Heart right ventricle (tissue), 16 donors: ENCODE results near the gene TP63. TPM values are rescaled to one million over a fixed set of nuclear protein-coding genes. Genes with fewer than 3 reads are reported as not detected.

ENCODE experiments used
- ATAC-seq, 8 donors: fragments of 200-7000 bp; cut with Tn5 transposase; one replicate each; pipeline ENCODE4 v1.9.1; 2020; ENCODE audit warnings: mild to moderate bottlenecking in 8 of 8, moderate library complexity in 8 of 8, moderate number of reproducible peaks in 1 of 8
- DNase-seq, 2 donors: peaks; one replicate each; pipeline ENCODE4 v3.0.0-alpha.2; 2020
- H3K27ac ChIP-seq, 10 donors: fragments of 200-600 bp; sonication (generic) in 2 of 10; one replicate each; pipeline versions ENCODE4 v1.5.0 to v1.8.0; 2020 to 2022; ENCODE audit warnings: mild to moderate bottlenecking in 3 of 10
- H3K27me3 ChIP-seq, 7 donors: fragments of 200-600 bp; one replicate each; pipeline ENCODE4 v1.8.0; 2021 to 2022; ENCODE audit warnings: mild to moderate bottlenecking in 2 of 7
- H3K36me3 ChIP-seq, 9 donors: fragments of 200-600 bp; sonication (generic) in 1 of 9; one replicate each; pipeline versions ENCODE4 v1.5.0 to v1.8.0; 2020 to 2022; ENCODE audit warnings: mild to moderate bottlenecking in 2 of 9
- H3K4me1 ChIP-seq, 9 donors: fragments of 200-600 bp; sonication (generic) in 1 of 9; one replicate each; pipeline versions ENCODE4 v1.5.0 to v1.8.0; 2020 to 2022; ENCODE audit warnings: mild to moderate bottlenecking in 4 of 9
- H3K4me3 ChIP-seq, 10 donors: fragments of 200-600 bp; sonication (generic) in 2 of 10; one replicate each; pipeline versions ENCODE4 v1.5.0 to v1.8.0; 2020 to 2022; ENCODE audit warnings: mild to moderate bottlenecking in 7 of 10, moderate library complexity in 2 of 10
- H3K9me3 ChIP-seq, 11 donors: fragments of 200-600 bp in 10 of 11; sonication (generic) in 2 of 11; one replicate each; pipeline versions ENCODE4 v1.5.0 to v1.8.0; 2013 to 2022; ENCODE audit warnings: mild to moderate bottlenecking in 2 of 11, control low read depth in 1 of 11, moderate library complexity in 1 of 11
- CTCF ChIP-seq, 9 donors: fragments of 200-600 bp; sonication (generic) in 2 of 9; IDR thresholded peaks; one replicate each; pipeline versions ENCODE4 v1.5.0 to v1.8.0; 2021 to 2022; ENCODE audit warnings: antibody characterized with exemption in 9 of 9, mild to moderate bottlenecking in 5 of 9, moderate library complexity in 1 of 9
- WGBS, 2 donors: extraction: QIAGEN DNeasy Blood & Tissue Kit; methylation state at CpG; one replicate each; pipeline ENCODE4 v1.1.7; 2013; ENCODE audit warnings: inconsistent platforms in 1 of 2; 5-methylcytosine and 5-hydroxymethylcytosine counted together
- intact Hi-C, 10 donors: fragments of 100-400 bp; cut with DNase I; formaldehyde crosslinking; loops; one replicate each; pipeline versions ENCODE4 v1.11.1 to v1.14.2; 2022
- polyA plus RNA-seq, 2 donors: library from polyadenylated mRNA; stranded (reverse); fragments of 200-250 nt; gene quantifications; one replicate each; pipeline ENCODE4 v1.2.3, GENCODE V29; 2013
- total RNA-seq, 10 donors: library from RNA; stranded (reverse); fragmentation: NEBNext Ultra II Directional in 3 of 10; extraction: Animal tissue kit (Norgen Biotek cat#: 25700) in 3 of 10; gene quantifications; one replicate each; pipeline versions ENCODE4 v1.2.1 to v1.2.4, GENCODE V29; 2021 to 2023
- donor health status: Arrhythmogenic right ventricular cardiomyopathy.
- donor health status: ischemic (EF 13 %, LVEDD 7.1; RV severe dilation, severe dysfunction).
- donor health status: healthy with polysubstance abuse.
- donor health status: DM: no; HTN: yes; CAD: no.
- donor health status: DM: no; HTN: no; CAD: no.
- donor health status: ischemic (EF 25% LVEDD 6.9; RV normal size, moderate dysfunction).
- donor health status: ischemic (EF 25% LVEDD 5.7; RV mildly dilated, moderate dysfunction).
- donor health status: healthy.
- donor health status: DM: yes; HTN: yes; CAD: no.
- donor health status: Ischemic cardiomyopathy.
- donor health status: ischemic (EF 35%, LVEDD 5.7; RV mildly dilated, moderate dysfunction).
- donor health status: nonischemic (EF 11% LVEDD 7.7; RV severe dilation, severe dysfunction).
- donor health status: DM: yes; HTN: yes; CAD: no.
- donor health status: PGD.
- donor health status: ischemic (EF 29% LVEDD 5.4; RV normal size, mild dysfunction).
- donor health status: nonischemic (EF 23%, LVEDD 6.1; RV moderate dilation, normal function).

Gene TP63
- total and polyA plus RNA-seq, 12 donors: 0.07 to 1.5 (median 0.49) TPM

DNA sequence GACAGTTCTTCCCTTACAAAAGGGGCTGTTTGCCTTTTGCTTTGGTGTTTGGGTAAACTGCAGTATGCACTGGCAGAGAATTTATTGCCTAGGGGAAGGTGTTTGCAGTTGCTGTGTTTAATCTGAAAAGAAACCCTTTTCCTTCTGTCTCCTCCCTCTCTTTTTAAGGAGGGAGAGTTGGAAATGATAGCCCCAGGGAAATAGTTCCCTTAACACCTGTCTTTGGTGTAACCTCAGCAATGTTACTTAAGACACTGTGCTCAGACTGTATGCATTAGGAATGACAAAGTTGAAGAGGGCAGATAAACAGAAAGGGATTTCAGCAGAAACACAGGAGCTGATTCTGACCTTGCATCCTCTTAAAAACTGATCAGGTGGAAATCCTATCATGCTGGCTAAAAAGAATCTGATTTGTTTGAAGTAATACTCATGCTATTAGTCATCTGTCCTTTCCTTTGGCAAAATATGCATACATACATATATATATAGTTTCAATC is 125.4 kb downstream of the TP63 start:
- H3K9me3 ChIP-seq: peaks cover 0 to 12% (median 0%) of the 10 kb centered on the region in 11 donors
- DNase-seq: no peak
- H3K4me3 ChIP-seq: no peak overlapping the region
- TF ChIP-seq CTCF (IDR thresholded peaks at IDR 0.05): no peak
- ATAC-seq: no peak
- H3K27ac ChIP-seq: no peak overlapping the region
- H3K36me3 ChIP-seq: no peaks in the 10 kb centered on the region
- H3K4me1 ChIP-seq: no peaks in the 10 kb centered on the region
- intact Hi-C loops: no loop called here
- no peaks in the 10 kb centered on the region for H3K27me3 ChIP-seq

GRCh38 chr3:189758186-189758585 is 127.0 kb downstream of the TP63 start:
- ATAC-seq (no peak), DNase-seq (no peak)
- Histone ChIP-seq H3K36me3 (no peaks in the 10 kb centered on the region), H3K4me3 (no peak overlapping the region), H3K4me1 (no peaks in the 10 kb centered on the region), H3K27me3 (no peaks in the 10 kb centered on the region), H3K9me3 (peaks cover 0 to 6% (median 0%) of the 10 kb centered on the region in 11 donors), H3K27ac (no peak overlapping the region)
- WGBS, 2 donors: 93 to 94% methylated on average over 6 of the region's 6 CpGs
- intact Hi-C loops: no loop called here
- no peak for TF ChIP-seq CTCF (IDR thresholded peaks at IDR 0.05)

DNA sequence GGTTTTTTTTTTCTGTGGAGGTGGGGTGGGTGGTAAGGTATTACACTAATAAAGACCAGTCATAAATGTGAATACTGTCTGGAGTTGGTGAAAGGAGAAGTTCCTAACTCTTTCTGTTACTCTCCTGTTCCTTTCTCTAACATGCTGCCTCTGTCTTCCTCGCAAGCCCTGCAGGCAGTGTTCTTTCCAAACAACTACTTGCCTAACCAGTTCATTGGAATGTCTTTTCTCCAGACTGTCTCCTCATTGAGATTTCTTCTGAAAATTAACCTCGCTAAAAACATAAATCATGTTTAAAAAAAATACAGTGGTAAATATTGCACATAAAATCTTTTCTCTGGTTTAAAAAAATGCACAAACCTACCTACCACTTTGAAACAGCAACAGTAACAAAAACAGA is 135.2 kb downstream of the TP63 start:
- Histone ChIP-seq H3K9me3 (peaks cover 0 to 5% (median 0%) of the 10 kb centered on the region in 11 donors), H3K27me3 (no peaks in the 10 kb centered on the region), H3K36me3 (no peaks in the 10 kb centered on the region), H3K27ac (no peak overlapping the region), H3K4me1 (no peaks in the 10 kb centered on the region), H3K4me3 (no peak overlapping the region)
- intact Hi-C loops: loop anchor here in 1 of 10 donors (2.0 kb wide), 1 partner anchor 26 kb away; no protein-coding TSS in a partner anchor
- no peak for TF ChIP-seq CTCF (IDR thresholded peaks at IDR 0.05)
- 86 to 88% methylated on average over 2 of the region's 2 CpGs for WGBS, 2 donors
- ATAC-seq (no peak), DNase-seq (no peak)

GRCh38 chr3:189771842-189772450 is 140.8 kb downstream of the TP63 start:
- Histone ChIP-seq H3K27me3 (no peaks in the 10 kb centered on the region), H3K9me3 (no peaks in the 10 kb centered on the region), H3K4me1 (peaks cover 0 to 7% (median 0%) of the 10 kb centered on the region in 9 donors), H3K4me3 (no peak overlapping the region), H3K36me3 (no peaks in the 10 kb centered on the region), H3K27ac (no peak overlapping the region)
- DNase-seq (no peak), ATAC-seq (no peak)
- intact Hi-C loops: no loop called here
- TF ChIP-seq CTCF (IDR thresholded peaks at IDR 0.05): no peak
- WGBS, 2 donors: 86 to 90% methylated on average over 4 of the region's 4 CpGs
